ENCODE data around the gene UBAP2.
"Not testable (repeated sequence)": the region's sequence is repeated elsewhere in the genome, so short reads cannot be mapped to it uniquely, and the experiment has no call there.

UBAP2 gene

DNA sequence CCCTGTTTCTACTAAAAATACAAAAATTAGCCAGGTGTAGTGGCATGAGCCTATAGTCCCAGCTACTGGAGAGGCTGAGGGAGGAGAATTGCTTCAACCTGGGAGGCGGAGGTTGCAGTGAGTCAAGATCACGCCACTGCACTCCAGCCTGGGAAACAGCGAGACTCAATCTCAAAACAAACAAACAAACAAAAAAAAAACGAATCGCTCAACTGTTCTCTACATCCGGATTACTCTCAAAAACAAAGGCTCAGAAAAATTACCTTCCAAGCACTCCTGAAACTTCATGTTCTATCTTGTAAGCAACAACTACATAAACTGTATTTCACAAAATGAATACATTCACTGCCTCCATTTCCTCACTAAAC, 14.0 kb downstream of the UBAP2 start:
- no peak for DNase-seq (ENCODE audit: low spot score)
- TF ChIP-seq, protein P1, sequence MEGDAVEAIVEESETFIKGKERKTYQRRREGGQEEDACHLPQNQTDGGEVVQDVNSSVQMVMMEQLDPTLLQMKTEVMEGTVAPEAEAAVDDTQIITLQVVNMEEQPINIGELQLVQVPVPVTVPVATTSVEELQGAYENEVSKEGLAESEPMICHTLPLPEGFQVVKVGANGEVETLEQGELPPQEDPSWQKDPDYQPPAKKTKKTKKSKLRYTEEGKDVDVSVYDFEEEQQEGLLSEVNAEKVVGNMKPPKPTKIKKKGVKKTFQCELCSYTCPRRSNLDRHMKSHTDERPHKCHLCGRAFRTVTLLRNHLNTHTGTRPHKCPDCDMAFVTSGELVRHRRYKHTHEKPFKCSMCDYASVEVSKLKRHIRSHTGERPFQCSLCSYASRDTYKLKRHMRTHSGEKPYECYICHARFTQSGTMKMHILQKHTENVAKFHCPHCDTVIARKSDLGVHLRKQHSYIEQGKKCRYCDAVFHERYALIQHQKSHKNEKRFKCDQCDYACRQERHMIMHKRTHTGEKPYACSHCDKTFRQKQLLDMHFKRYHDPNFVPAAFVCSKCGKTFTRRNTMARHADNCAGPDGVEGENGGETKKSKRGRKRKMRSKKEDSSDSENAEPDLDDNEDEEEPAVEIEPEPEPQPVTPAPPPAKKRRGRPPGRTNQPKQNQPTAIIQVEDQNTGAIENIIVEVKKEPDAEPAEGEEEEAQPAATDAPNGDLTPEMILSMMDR (IDR thresholded peaks at IDR 0.05; ENCODE audit: extremely low read depth, missing control alignments) = no peak

DNA sequence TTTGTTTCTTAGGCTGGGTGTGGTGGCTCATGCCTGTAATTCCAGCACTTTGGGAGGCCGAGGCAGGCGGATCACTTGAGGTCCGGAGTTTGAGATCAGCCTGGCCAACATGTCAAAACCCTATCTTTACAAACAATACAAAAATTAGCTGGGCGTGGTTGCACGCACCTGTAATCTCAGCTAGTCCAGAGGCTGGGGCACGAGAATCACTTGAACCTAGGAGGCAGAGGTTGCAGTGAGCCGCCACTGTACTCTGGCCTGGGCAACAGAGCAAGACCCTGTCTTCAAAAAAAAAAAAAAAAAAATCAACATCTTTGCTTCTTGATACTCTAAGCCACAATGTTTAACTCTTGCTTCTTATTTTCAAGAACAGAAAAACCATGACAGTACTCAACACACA, 16.1 kb downstream of the UBAP2 start:
- DNase-seq (ENCODE audit: low spot score) = no peak
- TF ChIP-seq, protein P1 (IDR thresholded peaks at IDR 0.05; ENCODE audit: extremely low read depth, missing control alignments) = no peak

DNA sequence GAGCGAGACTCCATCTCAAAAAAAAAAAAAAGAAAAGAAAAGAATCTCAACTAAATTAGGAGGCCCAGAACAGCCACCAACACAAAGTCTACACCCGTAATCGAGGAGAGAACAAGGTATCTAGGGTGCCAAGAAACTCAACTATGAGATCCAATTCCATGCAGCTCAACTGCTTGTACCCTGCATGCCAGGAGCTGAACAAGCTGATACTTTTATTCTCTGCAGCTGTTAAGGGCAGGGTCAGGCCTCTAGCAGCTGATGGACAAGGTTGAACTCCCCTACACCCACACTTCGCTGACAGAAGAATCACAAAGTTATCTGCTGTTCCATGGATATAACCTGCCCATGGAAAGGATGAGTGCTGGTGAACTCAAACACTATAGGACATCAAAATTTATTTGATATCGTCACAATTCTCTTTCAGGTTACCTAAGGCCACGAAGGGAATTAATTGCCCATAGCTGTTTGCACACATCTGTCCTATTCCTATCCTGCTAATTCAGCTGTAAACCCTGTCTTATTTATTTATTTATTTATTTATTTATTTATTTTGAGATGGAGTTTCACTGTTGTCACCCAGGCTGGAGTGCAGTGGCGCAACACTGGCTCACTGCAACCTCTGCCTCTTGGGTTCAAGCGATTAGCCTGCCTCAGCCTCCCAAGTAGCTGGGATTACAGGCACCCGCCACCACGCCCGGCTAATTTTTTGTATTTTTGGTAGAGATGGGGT, 20.7 kb downstream of the UBAP2 start:
- DNase-seq (ENCODE audit: low spot score) = no peak
- TF ChIP-seq, protein P1 (IDR thresholded peaks at IDR 0.05; ENCODE audit: extremely low read depth, missing control alignments) = no peak

DNA sequence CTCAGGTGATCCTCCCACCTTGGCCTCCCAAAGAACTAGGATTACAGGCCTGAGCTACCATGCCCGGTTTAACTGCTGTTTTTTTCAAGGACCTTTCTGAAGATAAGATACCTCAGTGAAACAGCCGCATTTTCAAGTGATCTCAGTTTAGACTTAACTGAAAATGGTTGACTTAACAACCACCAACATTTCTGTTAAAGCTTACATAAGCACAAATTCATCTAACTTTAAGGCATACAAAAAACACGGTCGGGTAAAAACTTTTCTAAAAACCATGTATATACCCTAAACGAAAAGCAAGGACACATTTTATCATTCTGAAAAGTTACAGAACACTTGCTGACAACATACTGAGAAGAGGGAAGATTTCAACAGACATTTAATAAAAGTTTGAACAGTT, 22.9 kb downstream of the UBAP2 start:
- DNase-seq (ENCODE audit: low spot score) = no peak
- TF ChIP-seq, protein P1 (IDR thresholded peaks at IDR 0.05; ENCODE audit: extremely low read depth, missing control alignments) = no peak

DNA sequence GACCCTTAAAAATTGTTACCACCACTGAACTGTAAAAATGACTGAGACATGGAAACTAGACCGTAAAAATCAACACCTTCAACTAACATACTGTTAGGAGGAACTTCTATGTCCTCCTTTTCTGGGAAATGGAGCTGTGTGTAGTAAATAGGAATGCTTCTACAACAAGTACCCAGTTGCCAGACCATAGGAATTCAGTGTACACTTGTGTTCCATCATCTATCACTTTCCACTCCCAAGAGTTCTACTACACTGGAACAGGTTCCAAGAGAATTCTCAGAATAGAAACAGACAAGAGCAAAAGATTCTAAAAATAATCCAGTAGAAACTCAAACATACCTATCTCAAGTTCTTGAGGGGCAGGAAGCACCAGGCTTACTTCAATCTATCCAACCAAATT, 23.6 kb downstream of the UBAP2 start:
- DNase-seq (ENCODE audit: low spot score) = no peak
- TF ChIP-seq, protein P1 (IDR thresholded peaks at IDR 0.05; ENCODE audit: extremely low read depth, missing control alignments) = no peak

DNA sequence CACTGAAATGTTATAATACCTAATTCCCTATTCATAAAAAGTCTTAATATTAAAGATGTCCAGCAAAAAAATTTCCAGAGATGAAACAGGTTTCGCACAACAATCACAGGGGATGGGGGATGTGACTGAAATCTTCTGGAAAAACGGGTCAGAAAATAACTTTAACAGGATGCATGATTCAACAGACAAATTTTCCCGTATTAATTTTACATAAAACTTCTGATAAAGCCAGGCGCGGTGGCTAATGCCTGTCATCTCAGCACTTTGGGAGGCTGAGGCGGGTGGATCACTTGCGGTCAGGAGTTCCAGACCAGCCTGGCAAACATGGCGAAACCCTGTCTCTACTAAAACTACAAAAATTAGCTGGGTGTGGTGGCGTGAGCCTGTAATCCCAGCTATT, 24.2 kb downstream of the UBAP2 start:
- DNase-seq (ENCODE audit: low spot score) = not testable (repeated sequence)

DNA sequence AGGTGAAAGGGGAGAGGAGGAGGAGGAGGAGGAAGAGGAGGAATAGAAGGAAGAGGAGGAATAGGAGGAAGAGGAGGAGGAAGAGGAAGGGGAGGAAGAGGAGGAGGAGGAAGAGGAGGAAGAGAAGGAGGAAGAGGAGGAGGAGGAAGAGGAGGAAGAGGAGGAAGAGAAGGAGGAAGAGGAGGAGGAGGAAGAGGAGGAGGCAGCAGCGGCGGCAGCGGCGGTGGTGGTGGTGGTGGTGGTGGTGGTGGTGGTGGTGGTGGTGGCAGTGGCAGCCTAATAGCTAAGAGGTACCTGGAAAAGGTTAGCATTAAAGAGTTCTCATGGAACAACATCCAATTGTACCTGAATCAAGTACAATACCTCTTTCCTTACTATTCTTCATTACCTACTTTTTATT, 32.5 kb downstream of the UBAP2 start:
- TF ChIP-seq, protein P1 (IDR thresholded peaks at IDR 0.05; ENCODE audit: extremely low read depth, missing control alignments) = no peak

DNA sequence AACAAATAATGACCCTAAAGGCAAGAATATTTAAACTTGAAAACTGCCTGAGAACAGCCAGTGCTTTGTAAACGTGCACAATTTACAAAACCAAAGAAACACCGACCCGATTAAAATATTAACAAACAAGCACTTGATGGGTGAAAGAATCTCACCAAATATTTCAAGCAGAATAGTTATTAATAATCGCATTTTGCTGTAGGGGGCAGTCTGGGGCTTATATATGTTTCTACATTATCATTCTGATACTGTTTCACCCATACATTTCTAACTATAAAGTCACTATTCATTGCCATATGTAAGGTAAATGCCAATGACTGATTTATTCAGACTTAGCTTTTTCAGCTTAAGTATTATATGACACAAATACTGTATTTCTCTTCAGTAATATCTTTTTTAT, 37.7 kb downstream of the UBAP2 start:
- TF ChIP-seq, protein P1 (IDR thresholded peaks at IDR 0.05; ENCODE audit: extremely low read depth, missing control alignments) = no peak
- no peak for DNase-seq (ENCODE audit: low spot score)

More for the DNA sequence above, 32.5 kb downstream of the UBAP2 start:
- no peak for DNase-seq (ENCODE audit: low spot score)

All from GM20000 (cell line).